GM13976 (cell line): ENCODE results near the gene MRPS23.

Source experiments
- DNase-seq: peaks from one replicate; pipeline ENCODE4 v3.0.0; 2012; ENCODE audit warnings: low spot score
- in situ Hi-C: fragments of 300-500 bp; cut with MboI; formaldehyde crosslinking; loops from one replicate; pipeline ENCODE4 v1.12.0; 2022; ENCODE audit warnings: low sequenced_read_pairs, mixed read lengths, inconsistent platforms; ENCODE audit not compliant: unreplicated experiment
- TF ChIP-seq, protein P1 (sequence below): IDR thresholded peaks from 2 replicates; pipeline ENCODE4 v1.5.1; 2012; ENCODE audit warnings: borderline replicate concordance, mild to moderate bottlenecking; ENCODE audit not compliant: insufficient read depth; ENCODE audit errors: extremely low read depth, missing control alignments, control extremely low read depth

MRPS23 gene

DNA sequence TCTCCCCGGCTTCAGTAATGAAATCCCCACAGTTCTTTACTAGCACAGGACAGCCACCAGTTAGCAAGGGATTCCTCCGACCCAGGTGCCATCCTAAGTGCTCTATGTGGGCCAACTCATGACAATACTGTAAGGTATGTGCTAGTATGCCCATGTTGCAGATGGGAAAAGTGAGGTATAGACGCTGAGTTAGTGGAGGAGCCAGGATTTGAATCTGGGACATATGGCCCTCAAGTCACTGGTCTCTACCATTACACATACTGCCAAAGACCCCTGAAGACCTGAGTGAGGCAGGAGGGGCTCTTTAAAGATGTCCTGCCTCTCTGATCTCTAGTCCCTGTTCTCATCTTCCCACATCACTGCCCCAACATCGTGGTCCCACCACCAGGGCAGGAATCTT, 36.2 kb upstream of the MRPS23 start:
- TF ChIP-seq, protein P1, sequence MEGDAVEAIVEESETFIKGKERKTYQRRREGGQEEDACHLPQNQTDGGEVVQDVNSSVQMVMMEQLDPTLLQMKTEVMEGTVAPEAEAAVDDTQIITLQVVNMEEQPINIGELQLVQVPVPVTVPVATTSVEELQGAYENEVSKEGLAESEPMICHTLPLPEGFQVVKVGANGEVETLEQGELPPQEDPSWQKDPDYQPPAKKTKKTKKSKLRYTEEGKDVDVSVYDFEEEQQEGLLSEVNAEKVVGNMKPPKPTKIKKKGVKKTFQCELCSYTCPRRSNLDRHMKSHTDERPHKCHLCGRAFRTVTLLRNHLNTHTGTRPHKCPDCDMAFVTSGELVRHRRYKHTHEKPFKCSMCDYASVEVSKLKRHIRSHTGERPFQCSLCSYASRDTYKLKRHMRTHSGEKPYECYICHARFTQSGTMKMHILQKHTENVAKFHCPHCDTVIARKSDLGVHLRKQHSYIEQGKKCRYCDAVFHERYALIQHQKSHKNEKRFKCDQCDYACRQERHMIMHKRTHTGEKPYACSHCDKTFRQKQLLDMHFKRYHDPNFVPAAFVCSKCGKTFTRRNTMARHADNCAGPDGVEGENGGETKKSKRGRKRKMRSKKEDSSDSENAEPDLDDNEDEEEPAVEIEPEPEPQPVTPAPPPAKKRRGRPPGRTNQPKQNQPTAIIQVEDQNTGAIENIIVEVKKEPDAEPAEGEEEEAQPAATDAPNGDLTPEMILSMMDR, result no peak
- DNase-seq, result no peak
- in situ Hi-C loops, result no loop called here

DNA sequence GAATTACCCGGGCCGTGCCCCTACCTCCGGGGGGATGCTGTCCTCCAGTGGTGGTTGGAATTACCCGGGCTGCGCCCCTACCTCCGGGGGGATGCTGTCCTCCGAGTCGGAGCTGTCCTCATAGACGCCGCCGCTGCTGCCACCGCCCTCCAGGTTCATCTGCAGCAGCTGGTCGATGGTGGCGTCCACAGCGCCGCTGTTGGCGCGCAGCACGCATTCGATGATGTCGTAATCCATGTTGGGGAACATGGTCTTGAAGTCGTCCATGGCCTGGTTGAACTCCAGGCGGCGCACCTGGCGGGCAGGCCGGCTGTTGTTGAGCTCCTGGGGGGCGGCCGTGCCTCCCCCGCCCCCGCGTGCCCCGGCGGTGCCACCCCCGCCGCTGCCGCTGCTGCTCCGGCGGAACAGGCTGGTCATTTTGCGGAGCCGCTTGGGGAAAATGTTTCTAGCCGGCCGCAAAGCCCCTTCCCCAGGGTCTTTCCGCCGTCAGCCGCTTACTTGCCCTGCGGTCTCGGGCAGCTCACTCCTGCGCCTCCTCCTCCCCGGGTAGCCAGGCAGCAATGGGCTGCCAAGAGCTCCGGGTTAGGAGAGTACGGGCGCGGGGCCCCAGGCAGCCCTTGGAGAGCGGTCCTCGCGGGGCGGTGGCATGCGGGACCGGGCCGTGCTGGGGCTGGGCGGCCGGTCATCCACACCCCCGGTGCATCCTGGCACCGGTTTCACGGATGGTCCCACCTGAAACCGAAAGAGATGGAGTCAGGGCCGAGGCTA, 35.5 kb upstream of the MRPS23 start:
- in situ Hi-C loops, result no loop called here
- TF ChIP-seq, protein P1, result no peak
- DNase-seq, result no peak

DNA sequence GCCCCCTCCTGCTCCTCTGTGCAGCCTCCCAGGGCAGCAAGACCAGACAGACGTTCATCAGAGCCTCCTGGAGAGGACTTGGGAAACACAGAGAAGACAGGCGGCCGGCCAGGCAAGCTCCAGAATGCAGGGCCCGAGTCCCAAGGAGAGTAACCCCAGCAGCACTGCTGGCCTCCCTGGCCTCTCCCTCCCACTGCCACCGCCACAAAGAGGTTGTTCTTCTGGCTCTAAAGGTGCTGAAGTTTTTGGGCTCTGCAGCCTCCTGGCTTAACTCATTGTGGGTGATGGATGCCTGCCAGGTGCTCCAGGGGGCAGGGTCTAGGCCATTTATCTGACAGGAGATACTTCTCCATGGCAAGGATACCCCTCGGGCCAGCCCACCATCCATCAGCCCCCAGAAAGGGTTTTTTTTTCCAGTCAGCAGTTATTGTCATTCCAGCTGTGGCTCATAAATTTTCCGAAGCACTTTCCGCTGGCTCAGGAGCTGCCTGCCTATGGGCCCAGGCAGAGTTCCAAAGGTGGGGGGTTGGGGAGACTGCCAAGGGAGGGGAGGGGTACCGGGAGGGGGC, 32.0 kb upstream of the MRPS23 start:
- TF ChIP-seq, protein P1, result no peak
- in situ Hi-C loops, result no loop called here
- DNase-seq, result no peak

DNA sequence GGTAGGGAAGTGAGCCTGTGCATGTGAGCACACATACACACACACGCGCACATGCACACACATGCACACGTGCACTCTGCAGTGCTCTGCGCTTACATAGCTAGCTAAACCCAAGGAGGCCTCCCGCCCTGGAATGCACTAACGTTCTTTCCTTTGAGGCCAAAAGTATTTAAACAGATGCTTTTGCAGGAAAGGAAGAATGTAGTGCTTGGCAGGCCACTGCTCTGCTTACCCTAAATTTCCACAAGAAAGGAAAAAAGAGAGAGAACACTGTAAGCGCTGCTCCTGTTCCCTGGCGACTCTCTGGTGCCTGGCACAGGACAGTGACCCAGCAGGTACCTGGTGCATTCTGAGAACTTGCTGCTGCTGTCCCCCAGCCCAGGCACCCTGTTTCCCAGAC, 31.3 kb upstream of the MRPS23 start:
- DNase-seq, result no peak
- in situ Hi-C loops, result no loop called here
- TF ChIP-seq, protein P1, result no peak

DNA sequence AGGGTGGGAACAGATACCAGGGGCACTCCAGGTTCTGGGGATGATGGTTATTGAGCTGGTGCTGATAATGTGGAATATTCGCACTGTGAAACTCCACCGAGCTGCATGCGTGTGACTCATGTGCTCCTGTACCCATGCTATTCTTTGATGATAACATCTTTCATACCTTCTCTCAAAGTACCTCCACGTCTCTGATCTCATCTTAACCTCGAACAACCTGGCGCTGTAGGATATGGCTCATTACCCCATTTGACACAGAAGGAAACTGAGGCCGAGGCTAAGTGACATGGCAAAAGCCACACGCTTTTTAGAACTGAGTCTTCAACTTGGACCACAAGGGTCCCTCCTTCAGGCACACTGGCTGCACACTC, 30.2 kb upstream of the MRPS23 start:
- in situ Hi-C loops, result no loop called here
- no peak for DNase-seq
- TF ChIP-seq, protein P1, result no peak

DNA sequence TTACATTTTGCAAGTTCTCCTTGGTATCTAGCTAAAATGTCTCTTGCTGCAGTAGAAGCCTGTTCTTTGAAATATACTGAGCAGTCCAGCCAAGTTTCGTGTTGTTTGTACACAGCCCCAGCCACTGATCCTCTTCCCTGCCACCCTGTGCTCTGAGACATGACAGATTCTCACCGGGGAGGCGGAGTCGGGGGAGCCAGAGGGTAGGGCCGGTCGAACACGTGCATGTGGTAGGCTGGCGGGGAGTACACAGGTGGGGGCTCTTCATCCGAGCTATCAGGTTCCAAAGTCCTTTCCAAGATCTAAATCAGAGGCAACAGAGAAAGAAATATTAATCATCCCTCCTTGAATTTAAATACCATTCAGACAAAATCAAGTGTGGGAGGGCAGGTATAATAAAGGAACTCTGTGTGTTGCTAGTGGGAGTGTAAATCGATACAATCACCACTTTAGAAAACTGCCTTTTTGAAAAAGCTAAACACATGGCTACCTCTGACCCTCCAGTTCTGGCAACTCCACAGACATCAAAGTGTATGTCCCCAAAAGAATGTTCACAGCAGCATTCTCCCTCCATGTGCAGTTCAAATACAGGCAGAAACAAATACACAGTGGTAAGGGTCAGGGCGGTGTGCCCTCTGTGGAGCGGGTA, 29.7 kb upstream of the MRPS23 start:
- in situ Hi-C loops, result no loop called here
- TF ChIP-seq, protein P1, result no peak
- no peak for DNase-seq
